NCI-H128 (cell line): ENCODE data around the gene ABHD2.
"Not testable (repeated sequence)": the region's sequence is repeated elsewhere in the genome, so short reads cannot be mapped to it uniquely, and the experiment has no call there.

Experiments used
- DNase-seq: peaks from one replicate; lab custom pipeline; 2025; ENCODE audit not compliant: unreplicated experiment; lab: John Stamatoyannopoulos, UW

The ABHD2 gene

GRCh38 chr15:89075101-89075640 is 13.1 kb upstream of the ABHD2 start:
- DNase-seq = no peak

GRCh38 chr15:89075846-89076245 is 12.4 kb upstream of the ABHD2 start:
- no peak for DNase-seq

GRCh38 chr15:89077750-89078149 is 10.5 kb upstream of the ABHD2 start:
- no peak for DNase-seq

GRCh38 chr15:89078851-89079810 is 9.1 kb upstream of the ABHD2 start:
- DNase-seq = no peak

GRCh38 chr15:89081878-89082277 is 6.4 kb upstream of the ABHD2 start:
- DNase-seq = no peak

- DNase-seq = no peak
Measured at GRCh38 chr15:89083246-89083645, 5.0 kb upstream of the ABHD2 start.

- DNase-seq = no peak
Measured at GRCh38 chr15:89085289-89085926, 2.8 kb upstream of the ABHD2 start.

- not testable (repeated sequence) for DNase-seq
Measured at GRCh38 chr15:89085933-89086332, 2.3 kb upstream of the ABHD2 start.

- DNase-seq = not testable (repeated sequence)
Measured at GRCh38 chr15:89086390-89086789, 1.9 kb upstream of the ABHD2 start.

- DNase-seq = no peak
Measured at GRCh38 chr15:89087161-89087829, 961 bp upstream of the ABHD2 start.

- no peak for DNase-seq
Measured at GRCh38 chr15:89088605-89089315, 504 bp downstream of the ABHD2 start.

- DNase-seq = no peak
Measured at GRCh38 chr15:89089316-89090230, 1.3 kb downstream of the ABHD2 start.

- DNase-seq = no peak
Measured at GRCh38 chr15:89090791-89091626, 2.8 kb downstream of the ABHD2 start.

GRCh38 chr15:89091627-89092220 is 3.5 kb downstream of the ABHD2 start:
- no peak for DNase-seq

- DNase-seq = no peak
Measured at GRCh38 chr15:89093509-89093908, 5.3 kb downstream of the ABHD2 start.

GRCh38 chr15:89095073-89095472 is 6.8 kb downstream of the ABHD2 start:
- DNase-seq = no peak

GRCh38 chr15:89095556-89095955 is 7.3 kb downstream of the ABHD2 start:
- DNase-seq = no peak

GRCh38 chr15:89096664-89097063 is 8.4 kb downstream of the ABHD2 start:
- DNase-seq = no peak
